H1 (cell line): Measurements from ENCODE around the gene PLXND1. TPM values are rescaled to one million over a fixed set of nuclear protein-coding genes. Genes with fewer than 3 reads are reported as not detected.

Source experiments
- CTCF ChIA-PET: fragments of 300-600 bp; sonication (Branson Sonifier 250); formaldehyde crosslinking; loops from one replicate; lab custom pipeline; 2021; ENCODE audit not compliant: partially characterized antibody; lab: Charles Lee
- POLR2A ChIA-PET: fragments of 300-600 bp; sonication (Branson Sonifier 250); formaldehyde crosslinking; loops from one replicate; lab custom pipeline; 2021; ENCODE audit warnings: inconsistent platforms; ENCODE audit not compliant: partially characterized antibody; lab: Charles Lee
- DNase-seq, 2 experiments: peaks; one replicate each; pipeline versions ENCODE4 v3.0.0 to v3.0.0-alpha.2; 2010 to 2022; ENCODE audit warnings: low spot score in 2 of 2, low read depth in 1 of 2, mixed read lengths in 1 of 2
- FAIRE-seq: peaks from 2 replicates; lab custom pipeline; 2011; peaks lifted over from hg19 to GRCh38; lab: Jason Lieb, UNC
- H2AFZ ChIP-seq: 2 replicates; pipeline ENCODE4 v1.8.1; 2012; ENCODE audit warnings: low read length, inconsistent platforms
- H2AK5ac ChIP-seq: 2 replicates; pipeline ENCODE4 v1.6.1; 2013; ENCODE audit warnings: low read depth, low read length
- H2BK120ac ChIP-seq: replicated peaks from 2 replicates; pipeline ENCODE3; 2013; ENCODE audit warnings: low read depth, low read length, inconsistent platforms
- H2BK12ac ChIP-seq: 2 replicates; pipeline ENCODE4 v1.6.1; 2013; ENCODE audit warnings: low read depth, low read length
- H2BK15ac ChIP-seq: 2 replicates; pipeline ENCODE4 v1.6.1; 2013; ENCODE audit warnings: low read length
- H2BK20ac ChIP-seq: 2 replicates; pipeline ENCODE4 v1.6.1; 2013; ENCODE audit warnings: low read length
- H2BK5ac ChIP-seq: 2 replicates; pipeline ENCODE4 v1.6.1; 2013; ENCODE audit warnings: low read depth, low read length
- H3K14ac ChIP-seq: 2 replicates; pipeline ENCODE4 v1.6.1; 2013; ENCODE audit warnings: inconsistent platforms; ENCODE audit not compliant: insufficient read length
- H3K18ac ChIP-seq: 2 replicates; pipeline ENCODE4 v1.6.1; 2013; ENCODE audit warnings: low read length; ENCODE audit errors: extremely low read depth
- H3K23ac ChIP-seq: 2 replicates; pipeline ENCODE4 v1.6.1; 2013; ENCODE audit warnings: inconsistent platforms; ENCODE audit not compliant: insufficient read length
- H3K23me2 ChIP-seq: 2 replicates; pipeline ENCODE4 v1.6.1; 2013; ENCODE audit warnings: low read depth, low read length
- H3K27ac ChIP-seq: 2 replicates; pipeline ENCODE4 v1.6.1; 2011; ENCODE audit warnings: low read depth, low read length, inconsistent platforms
- H3K27me3 ChIP-seq, 4 experiments: replicated peaks in 1 of 4; 1 replicate in 1 of 4; 2 replicates in 3 of 4; pipeline versions ENCODE4 v1.6.1 to v1.8.1; 2011 to 2013; ENCODE audit warnings: low read length in 3 of 4, mild to moderate bottlenecking in 3 of 4, inconsistent platforms in 2 of 4, mixed read lengths in 2 of 4, moderate library complexity in 1 of 4; ENCODE audit not compliant: control insufficient read depth in 3 of 4, insufficient read depth in 3 of 4; ENCODE audit errors: extremely low read depth in 1 of 4
- H3K36me3 ChIP-seq, 4 experiments: 2 replicates each; pipeline versions ENCODE4 v1.6.1 to v1.8.1; 2011 to 2013; ENCODE audit warnings: mild to moderate bottlenecking in 4 of 4, low read length in 3 of 4, moderate library complexity in 2 of 4, control low read depth in 1 of 4, inconsistent platforms in 1 of 4; ENCODE audit not compliant: insufficient read depth in 4 of 4, control insufficient read depth in 2 of 4
- H3K4ac ChIP-seq: replicated peaks from 2 replicates; pipeline ENCODE3; 2013; ENCODE audit warnings: low read length, low read depth, mixed read lengths, inconsistent platforms; ENCODE audit not compliant: insufficient read length
- H3K4me1 ChIP-seq, 4 experiments: replicated peaks in 1 of 4; 1 replicate in 1 of 4; 2 replicates in 3 of 4; pipeline versions ENCODE4 v1.6.1 to v1.8.1; 2011 to 2013; ENCODE audit warnings: low read length in 3 of 4, inconsistent platforms in 2 of 4, mixed read lengths in 1 of 4; ENCODE audit not compliant: insufficient read depth in 4 of 4, control insufficient read depth in 3 of 4
- H3K4me2 ChIP-seq, 2 experiments: 2 replicates each; pipeline versions ENCODE4 v1.6.1 to v1.8.1; 2011 to 2013; ENCODE audit warnings: low read depth in 2 of 2, low read length in 2 of 2, control low read depth in 1 of 2, inconsistent platforms in 1 of 2, mild to moderate bottlenecking in 1 of 2; ENCODE audit not compliant: insufficient read depth in 1 of 2
- H3K4me3 ChIP-seq, 4 experiments: fragments of 200-600, 300-600 bp in 1 of 4; sonication (generic), shearing (Covaris generic), sonication (Bioruptor Twin) in 1 of 4; 2 replicates each; pipeline versions ENCODE4 v1.5.1 to v1.8.1; 2011 to 2016; ENCODE audit warnings: low read length in 4 of 4, low read depth in 3 of 4, control low read depth in 2 of 4, inconsistent platforms in 2 of 4, mild to moderate bottlenecking in 2 of 4, mixed read lengths in 1 of 4, moderate library complexity in 1 of 4; ENCODE audit not compliant: insufficient read depth in 2 of 4; ENCODE audit errors: extremely low read depth in 1 of 4
- H3K56ac ChIP-seq: replicated peaks from 2 replicates; pipeline ENCODE3; 2013; ENCODE audit warnings: low read depth, mild to moderate bottlenecking, mixed read lengths, low read length, inconsistent platforms; ENCODE audit not compliant: insufficient read length
- H3K79me1 ChIP-seq: 2 replicates; pipeline ENCODE4 v1.6.1; 2013; ENCODE audit warnings: low read depth, low read length, control low read depth
- H3K79me2 ChIP-seq, 2 experiments: 2 replicates each; pipeline versions ENCODE4 v1.6.1 to v1.8.1; 2012 to 2013; ENCODE audit warnings: low read length in 2 of 2, mild to moderate bottlenecking in 2 of 2, inconsistent platforms in 1 of 2; ENCODE audit not compliant: insufficient read depth in 2 of 2, control insufficient read depth in 1 of 2
- H3K9ac ChIP-seq, 4 experiments: replicated peaks in 1 of 4; 1 replicate in 1 of 4; 2 replicates in 3 of 4; pipeline versions ENCODE4 v1.6.1 to v1.8.1; 2011 to 2013; ENCODE audit warnings: low read depth in 3 of 4, low read length in 3 of 4, control low read depth in 2 of 4, mild to moderate bottlenecking in 2 of 4, moderate library complexity in 2 of 4, inconsistent platforms in 1 of 4; ENCODE audit errors: extremely low read depth in 1 of 4
- H3K9me3 ChIP-seq, 2 experiments: 2 replicates each; pipeline versions ENCODE4 v1.6.1 to v1.8.1; 2012 to 2013; ENCODE audit warnings: mild to moderate bottlenecking in 2 of 2, moderate library complexity in 2 of 2, control low read depth in 1 of 2, inconsistent platforms in 1 of 2, low read depth in 1 of 2, low read length in 1 of 2, mixed read lengths in 1 of 2; ENCODE audit not compliant: insufficient read depth in 2 of 2
- H4K20me1 ChIP-seq, 2 experiments: replicated peaks in 1 of 2; 2 replicates each; pipeline versions ENCODE3 to v1.8.1; 2011 to 2013; ENCODE audit warnings: inconsistent platforms in 2 of 2, low read length in 2 of 2, mild to moderate bottlenecking in 1 of 2; ENCODE audit not compliant: insufficient read depth in 2 of 2, control insufficient read depth in 1 of 2
- H4K5ac ChIP-seq: 2 replicates; pipeline ENCODE4 v1.6.1; 2013; ENCODE audit warnings: low read length, low read depth, mixed read lengths, inconsistent platforms; ENCODE audit not compliant: insufficient read length
- H4K8ac ChIP-seq: 2 replicates; pipeline ENCODE4 v1.8.0; 2013; ENCODE audit warnings: mild to moderate bottlenecking, moderate library complexity, low read length, inconsistent platforms; ENCODE audit not compliant: insufficient read depth; ENCODE audit errors: extremely low read depth
- H4K91ac ChIP-seq: replicated peaks from 2 replicates; pipeline ENCODE3; 2013; ENCODE audit warnings: low read length, mixed read lengths, inconsistent platforms; ENCODE audit not compliant: insufficient read length
- BCL11A ChIP-seq, 2 experiments: IDR thresholded peaks; one replicate each; pipeline ENCODE4 v1.6.1; 2011; ENCODE audit warnings: low read depth in 2 of 2, low read length in 2 of 2, mild to moderate bottlenecking in 2 of 2
- CBX5 ChIP-seq: fragments of 300-800, 300-1000 bp; sonication (generic); IDR thresholded peaks from 2 replicates; pipeline ENCODE4 v1.7.1; 2016; ENCODE audit warnings: antibody characterized with exemption, low read length, low read depth
- HDAC2 ChIP-seq, 2 experiments: fragments of 300-600 bp in 1 of 2; sonication (generic) in 1 of 2; IDR thresholded peaks; 2 replicates each; pipeline ENCODE4 v1.6.1; 2011 to 2012; ENCODE audit warnings: low read depth in 2 of 2, low read length in 2 of 2, mild to moderate bottlenecking in 2 of 2, moderate library complexity in 2 of 2, borderline replicate concordance in 1 of 2, inconsistent platforms in 1 of 2
- JUN ChIP-seq: IDR thresholded peaks from 2 replicates; pipeline ENCODE4 v1.6.1; 2011; ENCODE audit warnings: low read depth, mild to moderate bottlenecking, improper control_type of control experiment, low read length
- POLR2A ChIP-seq, 2 experiments: IDR thresholded peaks; 1 replicate in 1 of 2; 2 replicates in 1 of 2; pipeline ENCODE4 v1.6.1; 2011; ENCODE audit warnings: low read depth in 2 of 2, low read length in 2 of 2, mild to moderate bottlenecking in 2 of 2; ENCODE audit errors: control extremely low read depth in 1 of 2
- RFX5 ChIP-seq: IDR thresholded peaks from 2 replicates; pipeline ENCODE4 v1.6.1; 2011; ENCODE audit warnings: low read depth, low read length, improper control_type of control experiment, borderline replicate concordance
- polyA plus RNA-seq, 7 experiments: library from polyadenylated mRNA; depleted of rRNA in 3 of 7; stranded (reverse) in 5 of 7; unstranded in 2 of 7; fragments of >200 nt in 5 of 7; fragments of 200-250 nt in 2 of 7; gene quantifications; 1 replicate in 5 of 7; 2 replicates in 1 of 7; 4 replicates in 1 of 7; pipeline versions ENCODE4 v1.2.1 to v1.2.3, GENCODE V29; 2011 to 2013; ENCODE audit warnings: missing spikeins in 2 of 7, mixed read lengths in 2 of 7
- total RNA-seq: library from RNA; stranded (reverse); fragmentation: NEBNext Ultra II Directional; extraction: Animal tissue kit (Norgen Biotek cat#: 25700); gene quantifications from 2 replicates; pipeline ENCODE4 v1.2.1, GENCODE V29; 2021
- TF ChIP-seq, protein P1 (sequence below): IDR thresholded peaks from 2 replicates; pipeline ENCODE4 v1.6.1; 2011; ENCODE audit warnings: low read depth, mild to moderate bottlenecking, low read length; ENCODE audit not compliant: insufficient read depth

Gene PLXND1
- total and polyA plus RNA-seq, 2 of the 8 experiments (the other 6 are each of a cell fraction or from before 2014, with no cell fraction given), result 17.7 to 66.4 TPM

DNA sequence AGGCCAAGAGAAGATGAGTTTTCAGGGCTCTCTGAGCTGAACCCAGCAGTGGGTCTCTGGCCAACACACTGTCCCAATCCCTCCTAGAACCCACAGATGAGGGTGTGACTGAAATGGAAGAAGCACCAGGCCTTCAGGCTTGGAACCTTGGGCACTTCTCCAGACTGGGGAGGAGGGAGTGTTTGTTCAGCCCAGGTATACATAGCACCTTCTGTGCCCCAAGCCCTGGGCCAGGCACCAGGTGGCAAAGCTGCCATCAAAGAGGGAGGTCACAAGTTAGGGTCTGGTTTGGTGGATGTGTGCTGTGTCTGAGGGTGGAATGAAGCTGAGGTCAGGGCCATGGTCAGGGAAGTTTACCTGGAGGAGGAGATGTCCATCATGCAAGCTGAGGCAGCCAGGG is 93.9 kb downstream of the PLXND1 start:
- H3K4me3 ChIP-seq, result no peak overlapping the region
- CTCF ChIA-PET, result interaction anchor here (1.1 to 1.9 kb wide), 3 partner anchors 11 to 116 kb away, joined by 3 to 8 read pairs (median 5); no protein-coding TSS in a partner anchor
- H2AFZ ChIP-seq, result no peak overlapping the region
- no peak overlapping the region for H2AK5ac ChIP-seq
- 0 out of 2 replicates have a peak overlapping the region, but pooled peaks have one; percentile 35 for H4K8ac ChIP-seq
- H3K79me2 ChIP-seq, result no peaks in the 10 kb centered on the region
- TF ChIP-seq RFX5, result no peak
- no peak for TF ChIP-seq CBX5
- TF ChIP-seq, protein P1, sequence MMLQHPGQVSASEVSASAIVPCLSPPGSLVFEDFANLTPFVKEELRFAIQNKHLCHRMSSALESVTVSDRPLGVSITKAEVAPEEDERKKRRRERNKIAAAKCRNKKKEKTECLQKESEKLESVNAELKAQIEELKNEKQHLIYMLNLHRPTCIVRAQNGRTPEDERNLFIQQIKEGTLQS, result no peak
- TF ChIP-seq JUN, result no peak
- no peak for TF ChIP-seq BCL11A (IDR thresholded peaks at IDR 0.05; ENCODE audit: low read depth in 2 of 2, low read length in 2 of 2)
- no peak for TF ChIP-seq HDAC2 (IDR thresholded peaks at IDR 0.05; ENCODE audit: borderline replicate concordance in 1 of 2, low read depth in 2 of 2, low read length in 2 of 2)
- no peak for TF ChIP-seq POLR2A (IDR thresholded peaks at IDR 0.05; ENCODE audit: control extremely low read depth in 1 of 2, low read depth in 2 of 2, low read length in 2 of 2)
- TF ChIP-seq, all 59 proteins: peak for 0
- FAIRE-seq (no peak), DNase-seq (no peak)
- H3K36me3 ChIP-seq, result peaks cover 0 to 2% (median 0%) of the 10 kb centered on the region in 4 experiments; a peak in 3 of 8 replicates
- no peaks in the 10 kb centered on the region for H3K27me3 ChIP-seq
- H3K4me1 ChIP-seq, result no peaks in the 10 kb centered on the region
- no peak overlapping the region for H4K5ac ChIP-seq
- H2BK120ac ChIP-seq, result no peak overlapping the region
- no peak overlapping the region for H3K14ac ChIP-seq
- no peak overlapping the region for H2BK15ac ChIP-seq
- POLR2A ChIA-PET, result interaction anchor here (1.5 to 1.9 kb wide), 2 partner anchors 14 to 26 kb away, joined by 5 read pairs; no protein-coding TSS in a partner anchor
- H3K79me1 ChIP-seq, result no peaks in the 10 kb centered on the region
- H4K20me1 ChIP-seq, result no peaks in the 10 kb centered on the region
- H3K23ac ChIP-seq, result no peak overlapping the region
- no peak overlapping the region for H3K4ac ChIP-seq
- H2BK5ac ChIP-seq, result no peak overlapping the region
- H3K9me3 ChIP-seq, result no peaks in the 10 kb centered on the region
- no peak overlapping the region for H2BK20ac ChIP-seq
- H3K4me2 ChIP-seq, result no peak overlapping the region
- no peak overlapping the region for H4K91ac ChIP-seq
- no peak overlapping the region for H2BK12ac ChIP-seq
- no peak overlapping the region for H3K18ac ChIP-seq
- no peak overlapping the region for H3K27ac ChIP-seq
- H3K56ac ChIP-seq, result no peak overlapping the region
- H3K23me2 ChIP-seq, result no peaks in the 10 kb centered on the region
- H3K9ac ChIP-seq, result no peak overlapping the region
